Sciatic nerve (tissue), 2 donors: ENCODE measurements around the gene HOXC11. TPM values are rescaled to one million over a fixed set of nuclear protein-coding genes. Genes with fewer than 3 reads are reported as not detected.

Experiments used
- ATAC-seq: fragments of 200-7000 bp; cut with Tn5 transposase; one replicate; pipeline ENCODE4 v1.9.1; 2020; ENCODE audit warnings: mild to moderate bottlenecking, moderate library complexity
- DNase-seq: peaks from one replicate; pipeline ENCODE4 v3.0.0-alpha.2; 2020; ENCODE audit warnings: low spot score
- intact Hi-C: fragments of 100-400 bp; cut with DNase I; formaldehyde crosslinking; loops from one replicate; pipeline ENCODE4 v1.14.2; 2022
- total RNA-seq: library from RNA; stranded (reverse); fragmentation: NEBNext Ultra II Directional; extraction: Animal tissue kit (Norgen Biotek cat#: 25700); gene quantifications from one replicate; pipeline ENCODE4 v1.2.1, GENCODE V29; 2021
- donor health status: DM: no; HTN: no; CAD: no.
- donor health status: DM: no; HTN: no; CAD: no.

The HOXC11 gene
- total RNA-seq, 1 donor from 2014 or later: 1.2 TPM

DNA sequence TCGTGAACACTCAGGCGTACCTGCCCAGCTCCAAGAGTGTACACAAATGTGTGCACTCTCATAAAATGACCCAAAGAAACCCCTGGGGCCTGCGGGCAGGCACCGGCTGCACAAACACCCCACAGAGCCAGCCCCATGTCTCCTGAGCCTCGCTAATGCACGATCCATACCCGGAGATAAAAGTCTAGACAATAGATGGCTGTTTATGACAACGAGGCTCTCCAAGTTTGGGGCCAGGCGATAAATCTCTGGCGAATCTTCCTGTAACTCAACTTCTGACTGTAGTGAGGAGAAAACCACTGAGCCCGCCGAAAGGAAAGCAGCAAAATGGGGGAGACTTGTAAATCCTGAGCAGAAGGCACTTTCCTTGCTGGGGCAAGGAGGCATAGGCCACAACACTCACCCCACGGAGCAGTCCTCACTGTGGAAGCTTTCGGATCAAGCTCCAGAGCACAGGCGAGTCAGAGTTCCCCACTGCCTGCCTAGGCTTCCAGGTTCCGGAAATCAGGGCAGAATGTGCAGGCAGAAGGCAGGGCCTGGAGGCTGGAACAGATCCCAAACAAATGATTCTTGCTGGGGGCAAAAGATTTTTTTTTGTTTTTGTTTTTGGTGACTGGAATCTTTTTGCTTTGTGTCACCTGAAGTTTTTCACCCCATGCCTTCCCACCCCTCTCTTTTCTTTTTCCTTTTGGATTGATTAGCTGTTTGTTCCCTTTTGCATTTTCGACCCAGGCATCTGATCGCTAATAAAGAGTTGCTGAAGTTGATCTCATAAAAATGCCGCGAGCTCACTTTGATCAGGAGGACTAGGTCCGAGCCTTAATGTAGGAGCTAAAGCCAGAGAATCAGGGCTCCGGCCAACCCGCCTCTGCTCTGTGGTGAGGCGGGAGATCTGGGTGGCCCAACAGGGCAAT, 4.5 kb upstream of the HOXC11 start:
- intact Hi-C loops: no loop called here
- DNase-seq (no peak), ATAC-seq (no peak)

DNA sequence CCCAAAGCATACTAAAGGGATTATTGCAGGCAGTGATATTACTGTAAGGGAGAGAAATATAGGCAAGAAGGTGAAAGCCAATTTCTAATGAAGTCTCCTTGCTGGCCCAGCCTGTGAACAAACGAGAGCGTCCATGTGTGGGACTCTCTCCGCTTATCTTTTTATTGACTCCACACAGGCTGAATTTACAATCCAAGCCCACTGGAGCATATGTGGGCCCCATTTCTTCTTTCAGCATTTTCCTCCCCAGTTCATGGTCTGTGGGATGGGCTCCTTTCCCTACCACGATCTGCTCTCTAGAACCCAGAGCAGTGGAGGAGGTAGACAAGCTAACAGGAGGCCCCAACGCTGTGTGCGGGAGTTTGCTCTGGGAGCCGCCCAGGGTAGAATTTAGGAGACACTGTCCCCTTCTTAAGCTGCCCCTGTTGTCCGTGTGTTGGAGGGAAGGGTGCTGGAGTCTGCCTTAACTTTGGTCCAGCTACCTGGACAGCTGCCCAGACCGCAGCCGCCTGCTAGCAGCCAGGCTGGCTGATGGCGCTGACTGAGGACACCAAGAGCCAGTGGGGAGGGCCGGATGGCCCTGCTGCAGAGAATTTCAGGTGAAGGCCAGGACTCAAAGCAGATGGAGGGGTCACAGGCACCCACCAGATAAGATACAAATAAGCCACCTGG, 3.2 kb upstream of the HOXC11 start:
- DNase-seq (no peak), ATAC-seq (no peak)
- intact Hi-C loops: no loop called here

DNA sequence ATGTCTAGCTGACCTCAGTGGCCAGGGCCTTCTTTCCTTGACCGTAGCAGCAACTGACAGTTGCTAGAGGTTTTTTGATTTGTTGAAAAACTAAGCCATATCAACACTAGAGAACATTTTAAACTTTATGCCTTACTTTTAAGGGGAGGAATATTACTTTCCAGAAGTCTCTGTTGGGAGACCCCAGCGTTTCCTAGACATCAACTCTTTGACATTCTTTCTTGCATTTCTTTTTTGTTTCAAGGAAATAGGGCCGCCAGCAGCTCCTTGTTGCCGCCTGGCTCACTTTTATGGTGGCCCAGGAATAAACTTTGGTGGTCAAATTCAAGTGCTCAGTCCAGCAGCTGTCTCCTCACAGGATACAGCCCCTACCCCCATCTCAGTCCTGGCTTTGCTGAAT, 2.5 kb upstream of the HOXC11 start:
- ATAC-seq (no peak), DNase-seq (no peak)
- intact Hi-C loops: no loop called here

DNA sequence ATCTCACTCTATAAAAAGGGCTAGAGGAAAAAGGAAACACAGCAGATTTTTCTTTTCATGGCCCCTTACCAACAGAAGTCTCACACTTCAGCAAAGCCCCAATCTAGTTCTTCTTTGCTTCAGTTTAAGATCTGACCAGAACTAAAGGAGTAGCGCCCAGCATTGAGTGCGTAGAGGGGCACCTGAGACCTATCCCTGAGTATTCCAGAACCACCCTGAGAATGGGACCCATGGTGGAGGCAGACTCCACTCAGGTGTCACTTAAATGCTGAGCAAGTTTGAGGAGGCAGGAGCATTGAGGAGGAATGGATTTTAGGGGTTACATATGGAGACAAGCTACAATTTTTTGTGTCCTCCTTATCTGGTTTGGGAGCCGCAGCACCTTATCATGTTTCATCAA, 1.8 kb upstream of the HOXC11 start:
- DNase-seq: no peak
- intact Hi-C loops: no loop called here

DNA sequence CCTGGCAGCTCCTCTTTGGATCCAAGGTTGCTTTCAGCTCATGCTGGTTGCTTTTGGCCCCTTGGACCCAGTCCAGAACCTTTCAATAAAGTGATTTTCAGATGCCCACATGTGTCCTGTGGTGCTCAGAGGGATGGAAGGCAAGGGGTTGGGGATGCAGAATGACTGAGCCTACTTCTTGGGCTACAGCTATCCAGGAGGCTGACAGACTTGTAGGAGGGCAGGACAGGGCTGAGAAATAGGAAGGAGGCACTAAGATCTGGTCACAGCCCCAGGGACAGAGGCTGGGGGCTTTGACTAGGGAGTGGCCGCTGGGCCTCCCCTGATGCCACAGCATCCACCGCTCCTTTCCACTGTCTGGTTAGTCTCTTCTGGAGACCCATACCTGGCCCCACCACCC, 1.2 kb upstream of the HOXC11 start:
- DNase-seq: no peak
- no peak for ATAC-seq
- intact Hi-C loops: no loop called here

More for the DNA sequence above, 1.8 kb upstream of the HOXC11 start:
- no peak for ATAC-seq

DNA sequence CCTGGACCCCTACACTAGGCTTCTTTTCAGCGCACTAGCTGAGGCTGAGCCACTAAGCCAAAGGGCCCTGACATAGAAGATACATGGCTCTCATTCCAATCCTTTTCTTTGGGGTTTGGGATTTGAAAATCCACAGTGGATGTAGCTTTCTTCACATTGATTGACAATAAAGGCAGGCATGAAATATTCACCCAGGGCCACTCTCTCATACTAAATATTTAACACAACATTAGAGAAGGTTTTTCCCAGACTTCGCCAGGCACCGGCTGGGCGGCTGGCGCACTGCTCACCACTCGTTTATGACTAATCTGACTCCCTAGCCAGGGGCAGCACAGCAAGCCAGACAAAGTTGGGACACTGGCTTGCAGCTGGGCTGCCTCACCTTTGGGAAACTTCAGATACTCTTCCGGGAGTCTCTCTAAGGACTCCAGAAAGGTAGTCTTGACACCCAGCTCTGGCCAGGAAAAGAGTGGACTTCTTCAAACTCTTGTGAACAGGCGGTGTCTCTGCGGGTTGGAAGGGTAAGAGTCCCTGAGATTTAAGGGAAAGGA, 699 bp upstream of the HOXC11 start:
- DNase-seq: no peak
- no peak for ATAC-seq
- intact Hi-C loops: no loop called here

DNA sequence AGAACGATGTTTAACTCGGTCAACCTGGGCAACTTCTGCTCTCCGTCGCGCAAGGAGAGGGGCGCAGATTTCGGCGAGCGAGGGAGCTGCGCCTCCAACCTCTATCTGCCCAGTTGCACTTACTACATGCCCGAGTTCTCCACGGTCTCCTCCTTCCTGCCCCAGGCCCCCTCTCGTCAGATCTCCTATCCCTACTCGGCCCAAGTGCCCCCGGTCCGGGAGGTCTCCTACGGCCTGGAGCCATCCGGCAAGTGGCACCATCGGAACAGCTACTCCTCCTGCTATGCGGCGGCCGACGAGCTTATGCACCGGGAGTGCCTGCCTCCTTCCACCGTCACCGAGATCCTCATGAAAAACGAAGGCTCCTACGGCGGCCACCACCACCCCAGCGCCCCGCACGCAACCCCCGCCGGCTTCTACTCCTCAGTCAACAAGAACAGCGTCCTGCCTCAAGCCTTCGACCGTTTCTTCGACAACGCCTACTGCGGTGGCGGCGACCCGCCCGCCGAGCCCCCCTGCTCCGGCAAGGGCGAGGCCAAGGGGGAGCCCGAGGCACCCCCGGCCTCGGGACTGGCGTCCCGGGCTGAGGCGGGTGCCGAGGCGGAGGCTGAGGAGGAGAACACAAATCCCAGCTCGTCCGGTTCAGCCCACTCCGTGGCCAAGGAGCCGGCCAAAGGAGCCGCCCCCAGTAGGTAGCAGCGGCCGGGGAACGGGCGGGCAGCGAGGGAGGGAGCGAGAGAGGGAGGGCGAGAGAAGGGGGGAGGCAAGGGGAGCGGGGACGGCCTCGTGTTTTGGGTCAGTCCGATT, 513 bp downstream of the HOXC11 start:
- DNase-seq (no peak), ATAC-seq (peak; percentile 66)
- intact Hi-C loops: no loop called here

DNA sequence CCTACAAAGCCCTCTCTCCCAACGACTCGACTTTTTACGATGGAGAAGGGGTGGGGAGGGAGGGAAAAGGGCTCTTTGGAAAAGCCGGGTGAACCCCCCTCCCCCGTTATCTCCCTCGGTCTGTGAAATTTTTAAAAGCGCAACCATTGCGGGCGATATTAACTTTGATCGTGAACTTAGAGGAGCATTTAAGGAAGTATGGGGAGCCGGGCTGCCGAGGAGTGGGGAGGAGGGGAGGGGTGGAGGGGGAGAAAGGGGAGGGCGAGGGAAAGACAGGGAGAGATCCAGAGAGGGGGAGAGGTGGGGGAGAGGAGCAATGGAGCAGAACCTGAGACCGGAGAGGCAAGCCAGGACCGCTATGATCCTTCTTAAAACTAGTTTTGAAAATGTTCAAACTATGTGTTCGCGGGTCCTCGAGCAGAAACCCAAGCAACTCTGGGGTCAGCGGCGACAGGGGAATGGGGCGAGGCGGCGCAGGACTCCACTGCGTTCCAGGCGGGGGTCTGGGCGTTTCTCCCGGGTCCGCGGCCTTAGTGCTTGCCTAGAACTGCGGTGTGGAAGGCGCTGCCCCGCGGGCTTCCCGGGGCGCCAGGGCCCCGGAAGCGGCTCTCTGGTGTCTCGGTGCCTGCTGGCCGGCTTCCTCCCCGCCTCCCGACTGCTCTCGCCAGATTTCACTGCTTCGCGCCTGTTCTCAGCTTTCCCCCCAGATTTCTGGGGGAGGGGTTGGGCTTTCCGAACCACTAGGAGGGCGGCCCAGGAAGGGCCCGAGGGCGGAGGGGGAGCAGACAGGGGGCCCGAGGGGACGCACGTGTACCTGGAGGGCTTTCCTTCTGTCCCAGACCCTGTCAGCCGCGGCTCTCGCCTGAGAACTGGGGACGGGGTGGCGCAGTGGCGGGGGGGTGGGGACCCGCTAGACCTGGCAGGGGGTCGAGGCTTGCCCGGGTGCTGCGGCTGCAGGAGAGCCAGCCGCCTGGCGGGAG, 1.4 kb downstream of the HOXC11 start, which contains the start of gene HOTAIR:
Gene HOTAIR, minus strand, starts transcription at position 871 of the 980 bp plus-strand sequence.
- DNase-seq (no peak), ATAC-seq (peak; percentile 57)
- intact Hi-C loops: no loop called here

DNA sequence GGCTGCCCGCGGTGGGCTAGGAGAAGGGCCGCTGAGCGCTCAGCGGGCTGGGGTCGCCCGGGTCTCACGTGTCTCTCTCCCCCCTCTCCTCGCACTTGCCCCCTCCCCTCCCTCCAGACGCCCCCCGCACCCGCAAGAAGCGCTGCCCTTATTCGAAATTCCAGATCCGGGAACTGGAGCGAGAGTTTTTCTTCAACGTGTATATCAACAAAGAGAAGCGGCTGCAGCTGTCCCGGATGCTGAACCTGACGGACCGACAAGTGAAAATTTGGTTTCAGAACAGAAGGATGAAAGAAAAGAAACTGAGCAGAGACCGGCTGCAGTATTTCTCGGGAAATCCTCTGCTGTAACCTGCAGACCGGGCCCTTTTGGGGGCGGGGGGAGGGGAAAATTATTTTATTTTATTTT, 2.1 kb downstream of the HOXC11 start:
- no peak for DNase-seq
- intact Hi-C loops: no loop called here
- no peak for ATAC-seq

DNA sequence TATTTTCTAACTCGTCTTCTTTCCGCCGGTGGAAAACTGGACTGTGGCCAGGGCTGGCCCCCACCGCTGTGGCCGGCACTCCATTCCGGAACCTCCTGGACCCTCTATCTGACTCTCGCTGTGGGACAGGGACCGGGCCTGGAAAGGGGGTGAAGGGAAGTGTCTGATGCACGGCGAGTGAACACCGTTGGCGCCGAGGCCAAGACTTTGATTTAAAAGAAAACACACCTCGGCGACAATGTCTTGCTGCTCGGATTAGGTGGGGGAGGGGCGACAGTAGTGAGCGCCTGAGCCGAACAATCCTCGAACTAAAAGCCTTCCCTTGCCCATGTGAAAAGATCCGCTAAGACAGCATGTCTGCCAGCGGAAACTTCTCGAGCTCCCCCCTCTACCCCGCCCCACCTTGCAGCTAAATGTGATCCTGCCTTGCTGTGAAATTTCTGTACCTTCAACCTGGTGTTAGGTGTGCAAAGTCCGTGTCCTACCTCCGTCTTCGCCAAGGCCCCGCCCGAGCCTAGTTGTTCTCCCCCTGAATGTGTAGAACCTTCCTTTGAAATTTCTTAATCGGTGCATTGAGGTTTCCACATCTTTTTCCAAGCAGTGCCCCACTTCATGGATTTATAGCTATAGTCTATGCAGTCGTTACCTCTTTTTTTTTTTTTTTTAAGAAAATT, 2.7 kb downstream of the HOXC11 start:
- ATAC-seq (no peak), DNase-seq (no peak)
- intact Hi-C loops: no loop called here

DNA sequence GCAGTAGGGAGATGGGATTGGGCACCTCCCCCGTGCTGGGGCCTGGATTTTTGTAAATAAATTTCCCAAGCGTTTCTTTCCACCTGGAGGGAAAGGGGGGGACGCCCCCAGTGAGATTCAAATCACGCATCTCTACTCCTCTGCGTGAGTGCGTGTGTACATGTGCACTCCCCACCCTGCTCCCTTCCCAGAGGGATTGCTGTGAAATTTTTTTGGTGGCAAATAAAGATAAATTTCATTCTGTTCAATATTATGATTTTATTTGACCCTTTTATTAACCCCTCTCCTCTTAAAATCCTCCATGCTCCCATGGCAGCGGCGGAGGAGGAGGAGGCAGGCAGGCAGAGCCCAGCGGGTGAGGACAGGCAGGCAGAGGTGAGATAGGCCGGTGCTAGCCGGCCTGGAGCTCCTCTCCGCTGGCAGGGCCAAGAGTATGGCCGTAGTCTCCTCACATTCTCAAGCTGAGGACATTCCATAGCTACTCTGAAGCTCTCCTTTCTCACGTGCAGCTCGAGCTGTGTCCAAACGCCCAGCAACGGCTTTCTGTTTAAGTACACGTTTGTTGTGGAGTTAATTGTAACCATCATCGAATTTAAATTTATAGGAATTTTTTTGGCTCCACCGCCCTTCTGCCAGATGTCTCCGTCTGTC, 3.4 kb downstream of the HOXC11 start:
- no peak for ATAC-seq
- intact Hi-C loops: no loop called here
- DNase-seq: no peak

DNA sequence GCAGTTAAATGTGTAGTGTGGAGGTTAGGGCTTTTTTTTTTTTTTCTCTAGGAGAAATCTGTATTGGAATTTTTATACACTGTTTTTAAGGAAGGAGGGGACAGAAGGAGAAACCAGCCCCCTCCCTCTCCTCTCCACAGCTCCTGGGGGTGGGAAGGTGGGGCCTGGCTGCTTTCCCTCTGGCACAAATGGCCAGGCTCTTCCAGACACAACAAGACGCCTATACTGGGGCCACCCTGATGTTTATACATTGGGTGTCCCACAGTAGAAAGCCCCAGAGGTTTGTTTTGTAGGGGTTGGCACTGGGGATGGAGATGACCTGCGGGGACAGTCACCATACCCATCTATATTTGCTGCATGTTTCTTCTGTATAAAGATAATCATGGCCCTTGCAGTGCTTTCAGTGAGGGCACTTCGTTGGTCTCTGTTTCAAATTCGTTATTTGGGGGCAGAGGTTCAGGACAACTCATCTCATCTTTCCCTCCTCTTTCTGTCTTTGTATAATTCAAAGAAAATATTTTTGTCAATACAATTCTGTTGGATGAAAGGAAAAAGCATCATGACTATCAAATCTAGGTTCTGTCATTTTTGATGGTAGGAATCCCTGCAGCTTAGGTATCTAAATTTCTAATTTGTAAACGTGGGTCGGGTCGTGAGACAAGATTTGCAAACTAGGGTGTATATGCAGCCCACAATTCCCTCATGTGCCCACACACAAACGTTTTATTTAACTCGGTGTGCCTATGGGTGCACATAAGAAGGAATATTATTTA, 4.1 kb downstream of the HOXC11 start:
- intact Hi-C loops: no loop called here
- DNase-seq: no peak
- ATAC-seq: no peak

DNA sequence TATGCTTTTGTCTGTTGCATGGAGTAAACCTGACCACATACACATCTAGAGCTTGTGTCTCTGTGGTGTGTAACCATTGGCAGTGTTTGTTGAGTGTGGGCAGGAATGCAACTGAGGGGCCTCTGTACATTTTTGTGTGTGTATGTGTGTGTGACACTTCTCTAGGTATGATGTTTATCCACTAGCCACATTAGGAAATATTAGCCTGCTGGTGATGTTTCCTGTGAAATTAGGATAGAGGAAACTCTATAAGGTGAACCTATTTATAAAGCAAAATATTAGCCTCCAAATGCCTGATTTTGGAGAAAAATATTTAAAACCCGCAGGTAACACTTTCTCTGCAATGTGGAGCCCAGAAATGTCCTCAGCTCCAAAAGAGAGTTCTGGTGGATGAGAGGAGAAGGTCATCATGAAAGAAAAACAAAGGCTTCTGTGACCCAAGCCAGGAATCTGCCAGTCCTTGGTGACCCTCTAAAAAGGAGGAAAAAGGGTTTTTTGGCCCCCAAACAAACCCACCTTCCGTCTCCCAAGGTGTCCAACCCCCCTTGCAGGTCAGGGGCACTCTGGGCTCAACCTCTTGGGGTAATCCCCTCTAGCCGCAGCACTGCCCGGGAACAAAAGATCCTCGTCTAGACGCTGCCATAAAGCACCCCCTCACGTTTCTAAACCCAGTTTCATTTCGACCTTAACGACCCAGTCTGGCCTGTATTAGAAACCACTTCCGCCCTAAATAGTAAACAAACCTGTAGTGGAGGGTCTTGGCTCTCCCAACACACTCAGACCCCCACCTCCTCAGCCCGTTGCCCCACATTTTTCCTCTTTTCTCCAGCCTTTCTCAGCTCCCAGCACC, 4.9 kb downstream of the HOXC11 start:
- intact Hi-C loops: no loop called here
- ATAC-seq (no peak), DNase-seq (no peak)

DNA sequence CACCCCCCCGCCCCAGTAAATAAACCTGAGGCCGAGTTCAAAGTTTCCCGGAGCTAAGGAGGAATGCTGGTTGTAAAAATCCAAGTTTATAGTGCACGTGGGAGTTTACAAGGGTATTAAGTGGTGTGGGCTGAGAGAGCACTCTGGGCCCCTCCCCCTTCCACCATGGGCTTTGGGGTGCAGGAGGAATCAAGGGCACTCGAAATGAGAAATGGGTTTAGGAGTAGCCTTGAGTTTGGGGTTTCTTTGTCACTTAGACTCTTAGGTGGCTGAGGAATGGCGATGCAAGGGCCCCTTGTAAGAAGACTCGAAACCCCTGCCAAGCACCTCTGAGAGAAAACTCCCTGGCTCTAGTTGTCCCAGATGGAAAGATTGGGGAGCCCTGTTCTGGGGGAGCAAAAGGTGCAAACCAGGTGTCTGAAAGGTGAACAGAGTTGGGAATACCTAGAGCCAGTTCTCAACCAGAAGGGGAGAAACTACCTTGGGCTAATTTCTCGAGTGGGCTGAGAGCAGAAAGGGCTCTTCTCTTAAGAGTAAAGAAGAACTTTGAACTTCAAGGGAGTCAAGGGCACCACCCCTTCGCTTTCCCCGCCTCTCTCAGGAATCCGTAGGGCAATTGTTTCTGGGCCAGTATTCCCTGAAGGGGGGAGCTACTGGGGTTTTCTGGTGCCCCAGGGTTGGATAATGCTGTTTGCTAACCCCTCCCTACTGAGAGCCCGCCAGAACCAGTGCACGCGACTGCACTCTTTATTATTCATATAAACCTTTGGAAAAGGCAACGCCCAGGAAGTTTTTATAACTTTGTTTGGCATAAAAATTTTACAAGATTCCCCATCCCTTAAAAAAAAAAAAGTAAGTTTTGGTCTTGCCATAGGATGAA, 5.8 kb downstream of the HOXC11 start:
- no peak for ATAC-seq
- no peak for DNase-seq
- intact Hi-C loops: no loop called here
